Measurements from ENCODE around the gene C10orf62. TPM values are rescaled to one million over a fixed set of nuclear protein-coding genes. Genes with fewer than 3 reads are reported as not detected.
A peak's percentile ranks its signal among the peaks of the same experiment; 100 is the strongest.
"Not testable (repeated sequence)": the region's sequence is repeated elsewhere in the genome, so short reads cannot be mapped to it uniquely, and the experiment has no call there.

The C10orf62 gene, protein sequence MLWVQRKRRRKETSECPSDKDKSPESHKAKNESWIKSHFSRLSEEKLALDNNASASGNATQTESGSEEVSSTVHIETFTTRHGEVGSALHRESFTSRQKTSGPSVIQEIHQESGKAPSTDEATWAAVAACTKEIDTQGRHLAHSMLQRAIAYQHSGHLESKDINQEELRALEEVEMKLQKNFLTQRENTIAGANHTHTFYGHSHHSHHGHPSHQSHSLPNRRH
- total RNA-seq, result under 1 TPM in 1 of 2 donors, not detected in 1; 0.35 TPM
- long read RNA-seq, result 0 reads

DNA sequence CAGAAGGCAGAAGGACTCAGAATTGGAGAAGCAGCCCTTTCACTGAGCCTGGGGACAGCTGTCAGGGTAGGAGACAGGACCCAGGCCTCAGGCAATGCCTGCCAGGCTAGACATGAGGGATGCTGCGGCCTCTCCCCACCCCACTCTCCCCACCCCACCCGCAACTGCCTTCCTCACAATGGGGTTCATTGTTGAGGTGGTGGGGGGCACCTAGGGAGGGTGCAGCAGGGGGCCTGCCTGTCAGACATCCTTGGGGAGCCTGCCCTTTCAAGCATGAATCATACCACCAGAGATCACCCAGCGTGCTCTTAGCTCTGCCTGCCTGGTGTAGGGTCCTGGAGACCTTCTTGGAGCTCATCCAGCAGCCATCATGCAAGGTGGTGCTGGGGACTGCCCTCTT, at the start of gene C10orf62:
Gene C10orf62 (plus strand): TSS at position 243 of the 400 bp plus-strand sequence. CDS start 177 bp downstream, outside the sequence.
- no peak for ATAC-seq
- intact Hi-C loops (cut with DNase I), result no loop called here
- no peak for DNase-seq

DNA sequence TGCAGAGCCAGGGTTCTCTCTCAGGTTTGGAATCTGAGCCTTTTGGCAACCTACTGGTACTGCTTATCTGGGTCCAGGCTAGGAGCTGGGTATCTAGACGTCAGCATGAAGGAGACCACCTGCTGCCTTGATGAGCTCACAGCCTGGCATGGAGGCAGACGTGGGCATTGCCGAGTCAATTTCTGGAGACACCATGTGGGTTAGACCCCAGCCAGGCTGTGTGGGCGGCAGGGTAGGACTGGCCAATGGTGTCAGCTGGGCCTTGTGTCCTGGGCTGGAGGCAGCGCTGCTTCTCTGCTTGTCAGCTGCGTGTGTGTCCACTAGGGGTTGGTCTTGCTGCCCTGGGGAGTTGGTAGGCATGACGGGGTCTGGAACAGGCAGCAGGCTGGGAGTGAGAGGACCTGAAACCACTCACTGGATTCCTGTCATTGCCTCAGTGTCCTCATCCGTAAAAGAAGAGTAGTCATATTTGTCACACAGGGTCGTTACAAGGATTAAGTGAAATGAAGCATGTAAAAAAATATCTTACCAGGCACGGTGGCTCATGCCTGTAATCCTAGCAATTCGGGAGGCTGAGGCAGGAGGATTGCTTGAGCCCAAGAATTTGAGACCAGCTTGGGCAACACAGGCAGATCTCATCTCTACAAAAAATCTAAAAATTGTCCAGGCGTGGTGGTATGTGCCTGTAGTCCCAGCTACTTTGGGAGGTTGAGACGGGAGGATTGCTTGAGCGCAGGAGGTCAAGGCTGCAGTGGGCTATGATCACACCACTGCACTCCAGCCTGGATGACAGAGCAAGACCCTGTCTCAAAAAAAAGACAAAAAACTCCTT, 48.6 kb upstream of the C10orf62 start:
- ATAC-seq (peak in 1 of 2 donors; percentile 5), DNase-seq (peak; percentile 57)
- intact Hi-C loops (cut with DNase I), result loop anchor here (5.0 to 10.0 kb wide), 2 partner anchors 46 to 79 kb away; partner anchors contain the start of genes MMS19 (in 1 of the 2) and UBTD1 (in 1 of the 2)

DNA sequence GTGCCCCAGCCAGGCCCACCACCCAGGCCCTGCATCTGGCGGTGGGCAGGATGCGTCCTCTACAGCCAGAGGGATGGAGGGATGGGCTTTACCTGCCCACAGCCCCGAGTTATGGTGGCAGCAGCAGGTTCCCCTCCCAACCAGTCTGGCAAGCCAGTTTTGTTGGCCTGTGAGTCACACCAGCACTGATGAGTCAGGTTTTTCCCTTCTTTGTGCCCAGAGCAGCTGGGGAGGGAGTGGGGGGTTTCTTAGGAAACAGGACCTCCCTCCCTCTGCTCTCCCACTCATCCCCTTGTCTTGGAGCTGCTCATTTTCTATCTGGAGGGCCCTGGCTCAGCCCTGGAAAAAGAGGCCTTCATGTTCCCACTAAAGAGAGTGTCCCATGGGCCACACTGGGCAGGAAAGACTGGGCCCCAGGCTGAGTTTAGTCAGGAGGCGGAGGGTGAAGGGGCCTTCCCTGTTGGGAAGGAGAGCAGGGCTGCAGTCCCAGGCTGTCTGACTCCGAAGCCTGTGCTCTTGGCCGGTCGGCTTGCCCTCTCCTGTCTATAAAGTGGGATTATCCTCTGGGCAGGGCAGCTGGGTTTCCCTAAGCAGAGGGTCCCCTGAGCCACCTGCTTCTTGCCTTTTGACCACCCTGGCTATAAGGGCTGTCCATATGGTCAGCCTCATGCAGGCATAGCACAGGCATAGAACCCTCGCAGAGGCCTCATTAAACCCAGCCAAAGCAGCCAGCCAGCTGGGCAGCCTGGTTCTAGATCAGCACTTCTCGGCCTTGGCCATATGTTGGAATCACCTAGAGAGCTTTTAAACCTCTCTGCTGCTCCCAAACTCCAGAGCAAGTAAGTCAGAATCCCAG, 47.1 kb upstream of the C10orf62 start:
- intact Hi-C loops (cut with DNase I), result loop anchor here (5.0 to 10.0 kb wide), 2 partner anchors 48 to 80 kb away; partner anchors contain the start of genes MMS19 (in 1 of the 2) and UBTD1 (in 1 of the 2)
- peak; percentile 67 to 82 for ATAC-seq
- DNase-seq, result peak; percentile 84

DNA sequence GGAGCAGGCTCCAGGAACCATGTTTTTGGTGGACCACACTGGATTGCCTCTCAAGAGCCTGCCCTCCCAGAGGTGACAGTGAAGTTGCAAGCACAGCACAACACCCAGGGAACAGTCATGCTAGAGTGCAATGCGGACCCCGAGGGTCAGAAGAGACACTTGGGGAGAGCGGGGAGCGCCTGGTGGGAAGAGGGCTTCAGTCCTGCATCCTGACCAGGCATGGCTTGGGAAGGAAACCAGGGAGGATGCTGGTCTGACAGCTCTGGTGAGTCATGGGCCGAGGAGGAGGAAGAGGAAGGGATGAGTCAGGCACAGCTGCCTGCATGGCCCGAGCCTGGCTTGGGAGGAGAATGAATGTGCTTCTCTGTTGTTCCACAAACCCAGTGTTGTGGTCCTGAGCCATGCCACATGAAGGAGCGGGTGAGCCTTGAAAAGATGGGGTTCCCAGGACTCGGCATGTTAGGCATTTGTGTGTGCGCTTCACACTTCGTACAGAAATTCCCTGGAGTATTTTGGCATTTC, 46.4 kb upstream of the C10orf62 start:
- peak; percentile 90 for DNase-seq
- peak; percentile 75 to 92 for ATAC-seq
- intact Hi-C loops (cut with DNase I), result loop anchor here (5.0 to 10.0 kb wide), 2 partner anchors 48 to 81 kb away; partner anchors contain the start of genes MMS19 (in 1 of the 2) and UBTD1 (in 1 of the 2)

DNA sequence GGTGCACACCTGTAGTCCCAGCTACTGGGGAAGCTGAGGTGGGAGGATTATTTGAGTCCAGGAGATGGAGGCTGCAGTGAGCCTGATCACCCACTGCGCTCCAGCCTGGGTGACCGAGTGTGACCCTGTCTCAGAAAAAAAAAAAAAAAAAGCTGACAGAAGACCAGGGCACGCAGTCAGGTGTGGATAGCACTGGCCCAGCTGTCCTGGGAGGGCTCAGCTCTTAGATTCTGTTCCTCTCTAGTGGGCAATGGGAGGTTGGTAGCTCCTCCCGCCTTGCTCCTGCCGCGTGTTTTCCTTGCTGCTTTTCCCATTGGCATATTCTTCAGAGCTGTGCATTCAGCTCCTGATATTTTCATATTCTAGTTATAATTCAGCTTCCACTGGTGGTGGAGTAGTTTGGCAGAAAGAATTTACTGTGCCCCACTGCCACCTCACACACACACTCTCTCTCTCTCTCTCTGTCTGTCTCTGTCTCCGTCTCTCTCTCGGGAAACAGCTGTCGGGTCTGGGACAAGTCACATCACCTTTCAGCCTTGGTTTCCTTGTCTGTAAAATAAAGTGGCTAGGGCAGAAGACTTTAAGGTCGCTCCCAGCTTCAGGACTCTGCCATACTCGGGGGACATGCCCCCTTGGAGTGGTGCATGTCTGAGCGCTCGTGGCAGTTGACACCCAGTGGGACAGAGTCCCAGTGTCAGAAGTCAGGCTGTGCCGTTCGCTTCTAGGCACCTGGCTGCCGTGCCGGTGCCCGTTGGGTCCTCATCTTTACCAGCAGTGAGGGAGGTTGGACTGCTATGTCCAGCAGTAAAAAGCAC, 42.9 kb upstream of the C10orf62 start:
- no peak for DNase-seq
- no peak for ATAC-seq
- intact Hi-C loops (cut with DNase I), result loop anchor here in 1 of 2 donors (10.0 kb wide), 1 partner anchor 52 kb away; the partner anchor contains the start of genes MMS19 and UBTD1

DNA sequence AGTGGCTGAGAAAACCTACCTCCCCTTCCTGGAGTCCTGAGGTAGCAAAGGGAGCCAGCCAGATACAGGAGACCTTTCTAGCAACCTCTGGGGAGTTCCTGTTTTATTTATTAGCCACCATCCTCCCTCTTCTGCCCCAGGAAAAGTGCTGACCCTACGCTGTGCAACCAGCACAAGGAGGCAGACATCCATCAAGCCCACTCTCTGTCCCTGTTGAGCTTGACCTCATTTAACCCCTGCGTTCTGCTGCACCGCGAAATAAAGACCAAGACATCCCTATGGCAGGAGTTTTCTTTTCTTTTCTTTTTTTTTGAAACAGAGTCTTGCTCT, 42.3 kb upstream of the C10orf62 start:
- DNase-seq (no peak), ATAC-seq (no peak)
- intact Hi-C loops (cut with DNase I), result loop anchor here in 1 of 2 donors (10.0 kb wide), 1 partner anchor 52 kb away; the partner anchor contains the start of genes MMS19 and UBTD1

DNA sequence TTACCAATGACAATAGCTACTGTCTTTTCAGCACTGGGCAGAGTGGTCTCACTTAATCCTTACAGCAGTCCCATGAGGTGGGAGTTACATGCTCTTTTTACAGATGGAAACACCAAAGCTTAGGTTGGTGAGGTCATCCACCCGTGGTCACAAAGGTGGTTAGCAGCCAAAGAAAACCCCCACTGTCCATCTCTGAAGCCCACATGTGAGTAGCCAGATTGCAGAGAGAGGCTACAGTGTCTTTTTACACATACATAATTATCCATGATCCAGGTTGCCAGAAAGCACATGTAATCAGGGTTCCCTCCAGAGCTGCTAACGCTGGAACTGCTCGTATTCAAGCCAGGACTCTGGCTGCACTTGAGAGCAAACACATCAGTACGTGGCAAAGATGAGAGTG, 41.6 kb upstream of the C10orf62 start:
- peak; percentile 2 to 48 for ATAC-seq
- no peak for DNase-seq
- intact Hi-C loops (cut with DNase I), result loop anchor here in 1 of 2 donors (10.0 kb wide), 1 partner anchor 53 kb away; the partner anchor contains the start of genes MMS19 and UBTD1

DNA sequence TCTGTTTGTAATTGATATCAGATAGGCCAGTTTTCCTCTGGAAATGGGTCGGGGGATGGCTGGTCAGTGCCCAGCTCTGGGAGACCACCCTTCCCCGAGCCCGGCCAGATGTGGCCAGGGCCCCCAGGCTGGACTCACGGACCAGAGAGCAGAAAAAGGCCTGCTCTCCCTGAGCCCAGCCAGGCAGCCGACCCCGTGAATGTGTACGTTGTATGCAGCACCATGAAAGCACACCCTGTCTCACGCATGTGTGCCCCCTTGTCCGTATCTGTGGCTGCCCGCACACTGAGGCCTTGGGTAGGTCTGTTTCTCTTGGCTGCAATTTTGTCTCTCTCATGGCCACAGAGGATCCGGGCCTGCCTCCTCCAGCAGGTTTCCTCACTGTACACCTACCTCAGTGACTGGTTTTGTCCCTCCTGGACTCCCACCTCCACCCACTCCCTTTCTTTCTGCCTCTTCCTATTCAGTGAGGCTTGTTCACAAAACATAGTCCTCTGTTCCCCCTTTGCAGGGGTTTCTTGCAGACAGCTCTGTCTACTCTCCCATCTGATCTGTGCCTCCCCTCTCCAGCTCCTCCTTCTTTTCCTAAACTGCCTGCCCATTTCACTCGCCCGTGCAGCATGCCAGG, 40.6 kb upstream of the C10orf62 start:
- no peak for DNase-seq
- no peak for ATAC-seq
- intact Hi-C loops (cut with DNase I), result loop anchor here in 1 of 2 donors (10.0 kb wide), 1 partner anchor 54 kb away; the partner anchor contains the start of genes MMS19 and UBTD1

DNA sequence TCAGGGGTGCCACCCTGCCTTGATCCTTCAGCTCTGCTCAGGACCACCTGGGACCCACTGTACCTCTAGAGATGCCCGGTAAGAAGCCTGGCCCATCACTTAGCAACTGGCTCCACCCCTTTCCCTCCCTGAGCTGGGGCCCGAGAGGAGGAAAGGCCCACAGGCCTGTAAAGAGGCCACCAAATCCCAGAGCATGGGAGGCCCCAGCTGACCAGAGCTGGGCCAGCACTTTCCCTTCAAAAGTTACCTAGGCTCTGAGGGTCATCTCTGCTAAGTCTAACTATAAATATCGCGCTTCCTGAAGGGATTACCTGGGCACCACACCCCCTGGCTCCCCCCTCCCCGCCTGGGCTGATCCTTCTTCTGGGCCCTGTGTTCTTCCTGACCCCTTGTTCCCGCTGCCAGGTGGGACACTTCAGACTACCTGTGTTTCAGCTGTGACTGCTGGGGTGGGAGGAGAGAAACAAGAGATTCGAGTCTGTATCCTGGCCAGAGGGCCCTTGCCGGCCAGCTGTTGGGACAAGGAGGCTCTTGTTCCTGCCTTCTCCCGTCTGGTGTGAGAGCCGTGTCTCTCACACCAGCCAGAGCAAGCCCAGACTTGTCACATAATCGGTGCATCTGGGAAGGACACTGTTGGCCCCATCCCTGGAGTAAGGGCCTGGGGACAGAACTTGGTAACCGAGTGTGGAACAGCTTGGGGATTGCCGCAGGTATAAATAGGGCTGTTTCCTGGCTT, 39.8 kb upstream of the C10orf62 start:
- intact Hi-C loops (cut with DNase I), result loop anchor here in 1 of 2 donors (5.0 to 10.0 kb wide), 3 partner anchors 55 to 142 kb away; partner anchors contain the start of genes MMS19 and UBTD1
- ATAC-seq, result peak; percentile 44 to 68
- peak; percentile 44 for DNase-seq

DNA sequence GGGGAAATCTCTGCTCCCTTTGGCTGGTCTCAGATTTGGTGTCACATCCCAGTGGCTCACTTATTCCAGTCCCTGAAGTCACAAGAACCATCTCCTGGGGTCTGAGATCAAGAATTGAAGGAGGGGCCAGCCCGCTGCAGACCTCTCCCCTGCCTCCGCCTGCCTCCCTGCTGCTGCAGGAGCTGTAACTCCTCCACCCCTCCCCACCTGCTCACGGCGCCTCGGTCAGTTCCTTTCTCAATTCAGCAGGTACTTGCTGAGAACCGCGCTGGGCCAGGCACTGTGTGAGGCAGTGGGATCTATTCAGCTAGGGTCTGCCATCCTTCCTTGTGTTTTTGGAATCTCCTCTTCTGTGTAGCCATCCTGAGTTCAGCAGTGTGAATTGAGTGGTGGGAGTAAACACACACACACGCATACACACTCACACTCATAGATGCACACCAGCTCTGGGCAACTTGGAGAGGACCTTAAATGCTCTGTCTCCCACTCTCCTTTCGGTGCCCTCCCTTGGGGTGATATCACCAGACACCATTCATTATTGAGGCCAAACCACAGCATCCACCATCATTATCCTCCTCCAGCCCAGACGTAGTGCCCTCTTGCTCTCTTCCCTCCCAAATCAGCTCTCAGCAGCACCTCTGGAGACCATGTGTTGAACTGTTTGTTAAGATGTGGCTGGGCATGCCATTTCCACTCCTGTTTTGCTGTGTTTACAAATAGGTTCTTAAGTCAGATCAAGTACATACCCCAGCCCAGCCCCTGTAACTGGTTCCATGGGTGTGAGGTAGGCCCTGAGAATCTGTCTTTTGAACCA, 39.0 kb upstream of the C10orf62 start:
- ATAC-seq, result no peak
- DNase-seq, result no peak
- intact Hi-C loops (cut with DNase I), result loop anchor here in 1 of 2 donors (5.0 kb wide), 2 partner anchors 83 to 143 kb away; no protein-coding TSS in a partner anchor

DNA sequence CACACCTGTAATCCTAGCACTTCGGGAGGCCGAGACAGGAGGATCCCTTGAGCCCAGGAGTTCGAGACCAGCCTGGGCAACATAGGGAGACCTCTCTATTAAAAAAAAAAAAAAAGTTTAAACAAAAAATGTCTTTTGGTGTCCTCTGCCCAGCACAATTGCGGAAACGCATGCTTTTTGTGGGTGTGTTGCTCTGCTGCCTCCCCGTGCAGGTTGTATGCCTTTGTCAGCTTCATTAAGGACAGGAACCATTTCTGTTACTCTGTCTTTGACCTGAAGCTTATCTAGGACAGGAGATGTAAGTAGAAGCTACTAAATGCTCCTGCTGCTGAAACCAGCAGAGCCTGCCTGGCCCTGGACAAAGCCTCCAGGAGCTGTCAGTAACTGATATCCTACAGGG, 38.2 kb upstream of the C10orf62 start:
- no peak for DNase-seq
- intact Hi-C loops (cut with DNase I), result loop anchor here in 1 of 2 donors (5.0 kb wide), 2 partner anchors 84 to 144 kb away; no protein-coding TSS in a partner anchor
- ATAC-seq, result no peak

DNA sequence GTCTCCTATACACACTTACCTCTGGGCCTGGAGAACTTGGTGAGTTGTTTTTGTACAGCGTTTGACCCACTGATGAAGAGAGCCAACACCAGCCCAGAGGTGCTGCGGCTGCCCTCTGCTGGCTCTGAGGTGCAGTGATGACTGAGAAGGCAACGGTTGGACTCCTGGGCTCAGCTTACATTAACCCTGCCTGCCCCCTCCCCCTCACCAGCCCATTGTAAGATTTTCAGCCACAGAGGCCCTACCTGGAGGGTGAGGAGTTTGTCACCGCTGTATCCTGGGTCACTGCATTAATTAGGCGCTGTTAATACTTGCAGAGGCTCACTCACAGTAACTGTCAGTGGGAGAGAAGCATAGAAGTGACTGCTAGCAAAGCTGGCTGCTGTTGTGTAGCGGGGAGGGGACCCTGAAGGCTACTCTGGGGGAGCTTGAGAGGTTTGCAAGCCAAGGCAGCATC, 35.9 kb upstream of the C10orf62 start:
- ATAC-seq (peak; percentile 89 to 91), DNase-seq (peak; percentile 72)
- intact Hi-C loops (cut with DNase I), result loop anchor here in 1 of 2 donors (5.0 kb wide), 2 partner anchors 86 to 146 kb away; no protein-coding TSS in a partner anchor

DNA sequence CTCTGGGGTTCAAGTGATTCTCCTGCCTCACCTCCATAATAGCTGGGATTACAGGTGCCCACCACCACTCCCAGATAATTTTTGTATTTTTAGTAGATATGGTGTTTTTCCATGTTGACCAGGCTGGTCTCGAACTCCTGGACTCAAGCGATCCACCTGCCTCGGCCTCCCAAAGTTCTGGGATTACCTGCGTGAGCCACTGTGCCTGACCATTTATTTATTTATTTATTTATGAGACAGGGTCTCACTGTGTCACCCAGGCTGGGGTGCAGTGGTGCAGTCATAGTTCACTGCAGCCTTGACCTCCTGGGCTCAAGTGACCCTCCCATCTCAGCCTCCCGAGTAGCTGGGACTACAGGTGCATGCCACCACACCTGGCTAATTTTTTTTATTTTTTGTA, 35.2 kb upstream of the C10orf62 start:
- intact Hi-C loops (cut with DNase I), result loop anchor here in 1 of 2 donors (5.0 kb wide), 2 partner anchors 87 to 147 kb away; no protein-coding TSS in a partner anchor

DNA sequence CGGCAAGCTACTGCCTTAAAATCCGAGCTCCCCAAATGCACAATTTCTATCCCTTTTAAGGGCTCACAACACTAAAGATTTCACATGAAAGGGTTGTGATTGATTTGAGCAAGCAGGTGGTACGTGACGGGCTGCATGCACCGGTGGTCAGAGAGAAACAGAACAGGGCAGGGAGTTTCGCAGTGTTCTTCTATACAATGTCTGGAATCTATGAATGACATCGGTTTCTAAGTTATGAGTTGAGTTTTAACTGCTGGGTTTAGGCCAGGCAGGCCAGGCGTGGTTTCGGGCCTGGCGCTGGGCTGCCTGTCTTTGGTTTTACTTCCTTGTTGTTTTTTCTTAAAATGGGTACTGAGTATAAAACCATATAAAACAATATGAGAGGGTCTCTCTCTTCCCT, 34.0 kb upstream of the C10orf62 start:
- not testable (repeated sequence) for ATAC-seq
- DNase-seq, result peak; percentile 0
- intact Hi-C loops (cut with DNase I), result loop anchor here in 1 of 2 donors (5.0 kb wide), 1 partner anchor 88 kb away; no protein-coding TSS in a partner anchor

More for the DNA sequence above, 35.2 kb upstream of the C10orf62 start:
- DNase-seq, result peak; percentile 4
- not testable (repeated sequence) for ATAC-seq
